GM12878 (cell line): Measurements from ENCODE around the gene DIP2C.

Experiments used
- CHD2 ChIP-seq: IDR thresholded peaks from 2 replicates; pipeline ENCODE4 v1.6.1; 2011; ENCODE audit warnings: low read depth, low read length, improper control_type of control experiment, borderline replicate concordance
- EP300 ChIP-seq, 2 experiments: fragments of 150-350 bp in 1 of 2; IDR thresholded peaks; 2 replicates each; pipeline ENCODE4 v1.6.1; 2011 to 2012; ENCODE audit warnings: low read depth in 2 of 2, low read length in 2 of 2, borderline replicate concordance in 1 of 2, improper control_type of control experiment in 1 of 2, inconsistent platforms in 1 of 2; ENCODE audit not compliant: control insufficient read depth in 1 of 2
- GABPA ChIP-seq: IDR thresholded peaks from 2 replicates; pipeline ENCODE4 v1.6.1; 2014; ENCODE audit warnings: antibody characterized with exemption, low read depth, mild to moderate bottlenecking, inconsistent platforms
- HDAC2 ChIP-seq: fragments of 200-600 bp; sonication (generic); IDR thresholded peaks from 2 replicates; pipeline ENCODE4 v1.6.1; 2017
- MYC ChIP-seq: IDR thresholded peaks from 2 replicates; pipeline ENCODE4 v1.6.1; 2011; ENCODE audit warnings: mild to moderate bottlenecking, low read length, moderate library complexity, inconsistent platforms; ENCODE audit not compliant: insufficient read depth, insufficient replicate concordance, insufficient read length, severe bottlenecking
- NRF1 ChIP-seq: conservative IDR thresholded peaks from 2 replicates; pipeline ENCODE4 v1.6.1; 2011; ENCODE audit warnings: mild to moderate bottlenecking, low read depth, low read length, improper control_type of control experiment
- POLR2A ChIP-seq: IDR thresholded peaks from 2 replicates; pipeline ENCODE4 v1.6.1; 2011; ENCODE audit warnings: low read depth, mild to moderate bottlenecking, low read length
- POLR2AphosphoS5 ChIP-seq: IDR thresholded peaks from 2 replicates; pipeline ENCODE4 v1.6.1; 2011; ENCODE audit warnings: mild to moderate bottlenecking, low read length, inconsistent platforms
- RCOR1 ChIP-seq: conservative IDR thresholded peaks from 2 replicates; pipeline ENCODE4 v1.6.1; 2012; ENCODE audit warnings: low read depth, low read length, improper control_type of control experiment
- TAF1 ChIP-seq: IDR thresholded peaks from 2 replicates; pipeline ENCODE4 v1.6.1; 2011; ENCODE audit warnings: mild to moderate bottlenecking, low read depth, low read length, borderline replicate concordance
- YY1 ChIP-seq: IDR thresholded peaks from 2 replicates; pipeline ENCODE4 v1.6.1; 2011; ENCODE audit warnings: low read depth, mild to moderate bottlenecking, low read length
- ZNF24 ChIP-seq: fragments of 450-650 bp; IDR thresholded peaks from 2 replicates; pipeline ENCODE4 v1.6.1; 2017; ENCODE audit warnings: antibody characterized with exemption, mild to moderate bottlenecking
- TF ChIP-seq, protein P1 (sequence below): fragments of 450-650 bp; IDR thresholded peaks from 2 replicates; pipeline ENCODE4 v1.6.1; 2017; ENCODE audit warnings: mild to moderate bottlenecking, moderate library complexity
- TF ChIP-seq, protein P2 (sequence below): fragments of 150-350 bp; IDR thresholded peaks from 2 replicates; pipeline ENCODE4 v1.6.1; 2014; ENCODE audit warnings: mild to moderate bottlenecking, low read depth, low read length

DNA sequence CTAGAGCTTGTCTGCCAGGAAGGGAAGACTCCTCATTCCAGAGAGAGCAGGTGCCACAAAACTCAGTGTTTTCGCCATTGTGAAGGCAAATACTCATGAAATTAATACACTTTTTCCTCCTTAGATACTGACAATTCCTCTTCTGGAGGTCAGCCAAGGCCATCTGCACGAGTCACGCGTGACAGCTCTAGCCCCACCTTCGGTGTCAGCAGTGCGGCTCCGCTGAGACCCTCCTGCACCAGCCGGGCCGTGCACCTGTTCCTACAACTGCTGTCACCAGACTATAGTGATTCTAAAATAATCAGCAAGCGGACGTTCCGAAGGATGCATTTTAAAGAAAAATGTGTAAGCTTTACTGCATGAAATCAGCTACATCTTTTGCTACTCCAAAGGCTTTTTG, 127.7 kb downstream of the DIP2C start:
- TF ChIP-seq NRF1 (no peak), YY1 (no peak), POLR2A (no peak), EP300 (IDR thresholded peaks at IDR 0.05; ENCODE audit: borderline replicate concordance in 1 of 2, control insufficient read depth in 1 of 2, low read depth in 2 of 2, low read length in 2 of 2) (no peak), CHD2 (no peak), POLR2AphosphoS5 (no peak), TAF1 (no peak), GABPA (no peak), HDAC2 (no peak), ZNF24 (no peak), RCOR1 (no peak), MYC (no peak)
- TF ChIP-seq, protein P1, sequence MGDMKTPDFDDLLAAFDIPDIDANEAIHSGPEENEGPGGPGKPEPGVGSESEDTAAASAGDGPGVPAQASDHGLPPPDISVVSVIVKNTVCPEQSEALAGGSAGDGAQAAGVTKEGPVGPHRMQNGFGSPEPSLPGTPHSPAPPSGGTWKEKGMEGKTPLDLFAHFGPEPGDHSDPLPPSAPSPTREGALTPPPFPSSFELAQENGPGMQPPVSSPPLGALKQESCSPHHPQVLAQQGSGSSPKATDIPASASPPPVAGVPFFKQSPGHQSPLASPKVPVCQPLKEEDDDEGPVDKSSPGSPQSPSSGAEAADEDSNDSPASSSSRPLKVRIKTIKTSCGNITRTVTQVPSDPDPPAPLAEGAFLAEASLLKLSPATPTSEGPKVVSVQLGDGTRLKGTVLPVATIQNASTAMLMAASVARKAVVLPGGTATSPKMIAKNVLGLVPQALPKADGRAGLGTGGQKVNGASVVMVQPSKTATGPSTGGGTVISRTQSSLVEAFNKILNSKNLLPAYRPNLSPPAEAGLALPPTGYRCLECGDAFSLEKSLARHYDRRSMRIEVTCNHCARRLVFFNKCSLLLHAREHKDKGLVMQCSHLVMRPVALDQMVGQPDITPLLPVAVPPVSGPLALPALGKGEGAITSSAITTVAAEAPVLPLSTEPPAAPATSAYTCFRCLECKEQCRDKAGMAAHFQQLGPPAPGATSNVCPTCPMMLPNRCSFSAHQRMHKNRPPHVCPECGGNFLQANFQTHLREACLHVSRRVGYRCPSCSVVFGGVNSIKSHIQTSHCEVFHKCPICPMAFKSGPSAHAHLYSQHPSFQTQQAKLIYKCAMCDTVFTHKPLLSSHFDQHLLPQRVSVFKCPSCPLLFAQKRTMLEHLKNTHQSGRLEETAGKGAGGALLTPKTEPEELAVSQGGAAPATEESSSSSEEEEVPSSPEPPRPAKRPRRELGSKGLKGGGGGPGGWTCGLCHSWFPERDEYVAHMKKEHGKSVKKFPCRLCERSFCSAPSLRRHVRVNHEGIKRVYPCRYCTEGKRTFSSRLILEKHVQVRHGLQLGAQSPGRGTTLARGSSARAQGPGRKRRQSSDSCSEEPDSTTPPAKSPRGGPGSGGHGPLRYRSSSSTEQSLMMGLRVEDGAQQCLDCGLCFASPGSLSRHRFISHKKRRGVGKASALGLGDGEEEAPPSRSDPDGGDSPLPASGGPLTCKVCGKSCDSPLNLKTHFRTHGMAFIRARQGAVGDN: no peak
- TF ChIP-seq, protein P2, sequence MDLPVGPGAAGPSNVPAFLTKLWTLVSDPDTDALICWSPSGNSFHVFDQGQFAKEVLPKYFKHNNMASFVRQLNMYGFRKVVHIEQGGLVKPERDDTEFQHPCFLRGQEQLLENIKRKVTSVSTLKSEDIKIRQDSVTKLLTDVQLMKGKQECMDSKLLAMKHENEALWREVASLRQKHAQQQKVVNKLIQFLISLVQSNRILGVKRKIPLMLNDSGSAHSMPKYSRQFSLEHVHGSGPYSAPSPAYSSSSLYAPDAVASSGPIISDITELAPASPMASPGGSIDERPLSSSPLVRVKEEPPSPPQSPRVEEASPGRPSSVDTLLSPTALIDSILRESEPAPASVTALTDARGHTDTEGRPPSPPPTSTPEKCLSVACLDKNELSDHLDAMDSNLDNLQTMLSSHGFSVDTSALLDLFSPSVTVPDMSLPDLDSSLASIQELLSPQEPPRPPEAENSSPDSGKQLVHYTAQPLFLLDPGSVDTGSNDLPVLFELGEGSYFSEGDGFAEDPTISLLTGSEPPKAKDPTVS: no peak
